ENCODE measurements around the gene ANKS1B. TPM values are rescaled to one million over a fixed set of nuclear protein-coding genes. Genes with fewer than 3 reads are reported as not detected.
"Not testable (repeated sequence)": the region's sequence is repeated elsewhere in the genome, so short reads cannot be mapped to it uniquely, and the experiment has no call there.

The ANKS1B gene
- total RNA-seq, 2 experiments from 2014 or later, result not detected

- no peak overlapping the region for H3K27ac Mint-ChIP-seq
- H3K4me3 Mint-ChIP-seq, result no peak overlapping the region
- H3K4me1 Mint-ChIP-seq, result no peaks in the 10 kb centered on the region
- DNase-seq, result no peak
- no peaks in the 10 kb centered on the region for H3K9me3 Mint-ChIP-seq
- no peaks in the 10 kb centered on the region for H3K27me3 Mint-ChIP-seq
- no peaks in the 10 kb centered on the region for H3K36me3 Mint-ChIP-seq
Observed at GRCh38 chr12:99609455-99610181, 375.1 kb downstream of the ANKS1B start.

DNA sequence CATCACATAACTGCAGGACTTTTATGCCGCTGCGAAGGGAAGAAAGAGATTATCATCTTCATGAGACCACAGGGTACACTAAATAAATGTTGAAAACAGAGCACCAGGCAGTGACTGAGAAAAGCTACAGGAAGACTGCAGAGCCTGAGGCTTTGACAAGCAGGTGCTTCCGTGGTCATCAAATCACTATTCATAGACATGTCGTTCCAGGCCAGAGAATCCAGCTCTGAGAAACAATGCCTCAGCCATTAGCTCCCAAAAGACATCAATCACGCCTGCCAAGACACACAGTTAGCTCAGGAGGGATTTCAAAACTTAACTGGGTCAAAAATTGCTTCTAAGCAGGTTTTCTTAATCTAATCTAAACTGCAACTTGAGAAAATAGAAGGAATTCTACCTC is 384.3 kb downstream of the ANKS1B start:
- no peaks in the 10 kb centered on the region for H3K36me3 Mint-ChIP-seq
- H3K9me3 Mint-ChIP-seq, result peaks cover 2% of the 10 kb centered on the region
- no peaks in the 10 kb centered on the region for H3K4me1 Mint-ChIP-seq
- no peaks in the 10 kb centered on the region for H3K27me3 Mint-ChIP-seq
- DNase-seq, result no peak
- H3K4me3 Mint-ChIP-seq, result no peak overlapping the region
- no peak overlapping the region for H3K27ac Mint-ChIP-seq

GRCh38 chr12:99598785-99599184 is 386.0 kb downstream of the ANKS1B start:
- Mint-ChIP-seq H3K27ac (no peak overlapping the region), H3K4me1 (no peaks in the 10 kb centered on the region), H3K27me3 (no peaks in the 10 kb centered on the region), H3K36me3 (no peaks in the 10 kb centered on the region), H3K4me3 (no peak overlapping the region), H3K9me3 (peaks cover 2% of the 10 kb centered on the region)
- no peak for DNase-seq

DNA sequence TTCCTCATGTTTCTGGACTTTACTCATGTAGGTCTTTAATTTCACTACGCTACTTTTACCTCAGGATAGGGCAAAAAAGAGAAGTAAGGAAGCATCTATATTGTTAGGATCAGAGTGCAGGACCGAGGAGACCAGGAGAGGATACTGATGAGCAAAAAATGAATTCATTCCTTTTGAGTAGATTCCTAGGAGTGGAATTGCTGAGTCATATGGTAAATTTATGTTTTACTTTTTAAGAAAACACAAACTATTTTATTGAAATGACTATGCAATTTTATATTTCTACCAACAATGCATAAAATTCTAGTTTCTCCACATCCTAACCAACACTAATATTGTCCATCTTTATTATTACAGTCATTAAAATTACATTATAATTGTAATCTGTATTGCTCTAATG is 388.0 kb downstream of the ANKS1B start:
- Mint-ChIP-seq H3K4me1 (no peaks in the 10 kb centered on the region), H3K27me3 (no peaks in the 10 kb centered on the region), H3K9me3 (peaks cover under 1% of the 10 kb centered on the region), H3K27ac (no peak overlapping the region), H3K36me3 (no peaks in the 10 kb centered on the region), H3K4me3 (no peak overlapping the region)
- DNase-seq, result no peak

DNA sequence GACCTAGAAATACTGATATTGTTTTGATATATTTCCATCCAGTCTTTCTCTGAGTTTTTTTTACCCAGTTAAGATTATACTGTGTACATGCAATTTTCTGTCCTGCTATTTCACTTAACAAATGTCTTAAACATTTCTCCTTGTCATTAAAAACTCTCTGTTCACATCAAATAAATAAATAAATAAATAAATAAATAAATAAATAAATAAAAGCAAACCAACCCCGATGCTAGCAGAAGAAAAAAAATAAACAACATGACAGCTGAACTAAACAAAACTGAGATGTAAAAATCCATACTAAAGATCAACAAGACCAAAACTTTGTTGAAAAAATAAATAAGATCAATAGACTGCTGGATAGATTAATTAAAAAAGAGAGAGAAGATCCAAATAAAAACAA is 407.6 kb downstream of the ANKS1B start:
- H3K9me3 Mint-ChIP-seq, H3K4me1 Mint-ChIP-seq, DNase-seq, H3K27ac Mint-ChIP-seq, H3K4me3 Mint-ChIP-seq, H3K27me3 Mint-ChIP-seq, H3K36me3 Mint-ChIP-seq: not testable (repeated sequence)

GRCh38 chr12:99573980-99574379 is 410.8 kb downstream of the ANKS1B start:
- H3K27ac Mint-ChIP-seq, result no peak overlapping the region
- no peak for DNase-seq

GRCh38 chr12:99567072-99567471 is 417.7 kb downstream of the ANKS1B start:
- Mint-ChIP-seq H3K4me1 (no peaks in the 10 kb centered on the region), H3K9me3 (no peaks in the 10 kb centered on the region), H3K27me3 (no peaks in the 10 kb centered on the region), H3K36me3 (no peaks in the 10 kb centered on the region), H3K27ac (no peak overlapping the region), H3K4me3 (no peak overlapping the region)
- no peak for DNase-seq

More at GRCh38 chr12:99573980-99574379, 410.8 kb downstream of the ANKS1B start:
- Mint-ChIP-seq H3K4me3 (no peak overlapping the region), H3K27me3 (no peaks in the 10 kb centered on the region), H3K36me3 (no peaks in the 10 kb centered on the region), H3K9me3 (peaks cover 5% of the 10 kb centered on the region), H3K4me1 (no peaks in the 10 kb centered on the region)

GRCh38 chr12:99558109-99558508 is 426.6 kb downstream of the ANKS1B start:
- no peaks in the 10 kb centered on the region for H3K36me3 Mint-ChIP-seq
- no peak overlapping the region for H3K4me3 Mint-ChIP-seq
- no peak overlapping the region for H3K27ac Mint-ChIP-seq
- no peaks in the 10 kb centered on the region for H3K27me3 Mint-ChIP-seq
- H3K9me3 Mint-ChIP-seq, result peaks cover 2% of the 10 kb centered on the region
- no peaks in the 10 kb centered on the region for H3K4me1 Mint-ChIP-seq
- no peak for DNase-seq

DNA sequence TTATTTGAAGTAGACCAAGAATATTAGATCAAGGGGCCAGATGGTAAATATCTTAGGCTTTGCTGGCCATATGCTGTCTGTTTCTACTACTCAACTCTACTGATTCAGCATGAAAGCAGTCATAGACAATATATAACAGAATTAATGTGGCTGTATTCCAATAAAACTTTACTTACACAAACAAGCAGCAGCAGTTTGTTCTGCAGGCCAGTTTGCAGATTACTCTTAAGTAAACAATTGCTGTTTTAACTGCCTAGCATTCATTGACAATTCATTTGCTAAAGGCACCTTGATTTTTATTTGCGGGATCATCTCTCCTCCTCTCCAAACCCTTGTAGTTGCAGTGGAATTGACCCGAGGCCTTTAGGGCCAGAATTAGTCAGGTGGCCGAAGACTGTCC is 431.3 kb downstream of the ANKS1B start:
- no peaks in the 10 kb centered on the region for H3K27me3 Mint-ChIP-seq
- H3K36me3 Mint-ChIP-seq, result no peaks in the 10 kb centered on the region
- DNase-seq, result no peak
- H3K27ac Mint-ChIP-seq, result no peak overlapping the region
- no peaks in the 10 kb centered on the region for H3K4me1 Mint-ChIP-seq
- no peak overlapping the region for H3K4me3 Mint-ChIP-seq
- peaks cover 2% of the 10 kb centered on the region for H3K9me3 Mint-ChIP-seq

- Mint-ChIP-seq H3K4me3 (no peak overlapping the region), H3K27ac (no peak overlapping the region), H3K27me3 (no peaks in the 10 kb centered on the region), H3K36me3 (no peaks in the 10 kb centered on the region), H3K4me1 (no peaks in the 10 kb centered on the region), H3K9me3 (peaks cover 1% of the 10 kb centered on the region)
- DNase-seq, result no peak
Observed at GRCh38 chr12:99552022-99552421, 432.7 kb downstream of the ANKS1B start.

GRCh38 chr12:99549651-99550050 is 435.1 kb downstream of the ANKS1B start:
- Mint-ChIP-seq H3K4me1 (no peaks in the 10 kb centered on the region), H3K4me3 (no peak overlapping the region), H3K36me3 (no peaks in the 10 kb centered on the region), H3K27me3 (no peaks in the 10 kb centered on the region), H3K27ac (no peak overlapping the region), H3K9me3 (no peaks in the 10 kb centered on the region)
- no peak for DNase-seq

- Mint-ChIP-seq H3K36me3 (no peaks in the 10 kb centered on the region), H3K27me3 (no peaks in the 10 kb centered on the region), H3K9me3 (no peaks in the 10 kb centered on the region), H3K4me1 (no peaks in the 10 kb centered on the region), H3K27ac (no peak overlapping the region), H3K4me3 (no peak overlapping the region)
- DNase-seq, result no peak
Observed at GRCh38 chr12:99549196-99549595, 435.5 kb downstream of the ANKS1B start.

- Mint-ChIP-seq H3K27me3 (no peaks in the 10 kb centered on the region), H3K4me1 (no peaks in the 10 kb centered on the region), H3K27ac (no peak overlapping the region), H3K9me3 (peaks cover 2% of the 10 kb centered on the region), H3K4me3 (no peak overlapping the region), H3K36me3 (no peaks in the 10 kb centered on the region)
- DNase-seq, result no peak
Observed at GRCh38 chr12:99544457-99544856, 440.3 kb downstream of the ANKS1B start.

- H3K4me1 Mint-ChIP-seq, result no peaks in the 10 kb centered on the region
- H3K27me3 Mint-ChIP-seq, result no peaks in the 10 kb centered on the region
- no peak overlapping the region for H3K27ac Mint-ChIP-seq
- H3K4me3 Mint-ChIP-seq, result no peak overlapping the region
- no peaks in the 10 kb centered on the region for H3K36me3 Mint-ChIP-seq
- no peak for DNase-seq
- no peaks in the 10 kb centered on the region for H3K9me3 Mint-ChIP-seq
Observed at GRCh38 chr12:99529966-99530365, 454.8 kb downstream of the ANKS1B start.

DNA sequence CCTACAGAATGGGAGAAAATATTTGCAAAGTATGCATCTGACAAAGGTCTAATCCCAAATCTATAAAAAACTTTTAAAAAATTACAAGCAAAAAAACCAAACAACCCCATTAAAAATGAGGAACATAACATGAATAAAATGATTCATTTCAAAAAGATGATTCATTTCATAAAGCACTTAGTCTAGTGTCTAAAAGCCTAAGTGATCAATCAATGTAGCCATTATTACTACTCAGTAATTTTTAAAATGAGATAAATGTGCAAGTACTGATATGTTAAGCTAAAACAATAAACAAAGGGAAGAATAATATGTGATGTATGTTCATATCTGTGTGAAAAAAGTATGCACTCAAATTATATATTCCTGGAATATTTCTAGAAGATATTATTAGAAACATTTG is 456.3 kb downstream of the ANKS1B start:
- no peaks in the 10 kb centered on the region for H3K27me3 Mint-ChIP-seq
- no peak overlapping the region for H3K4me3 Mint-ChIP-seq
- no peak overlapping the region for H3K27ac Mint-ChIP-seq
- H3K4me1 Mint-ChIP-seq, result no peaks in the 10 kb centered on the region
- H3K9me3 Mint-ChIP-seq, result peaks cover 4% of the 10 kb centered on the region
- H3K36me3 Mint-ChIP-seq, result no peaks in the 10 kb centered on the region
- DNase-seq, result no peak

DNA sequence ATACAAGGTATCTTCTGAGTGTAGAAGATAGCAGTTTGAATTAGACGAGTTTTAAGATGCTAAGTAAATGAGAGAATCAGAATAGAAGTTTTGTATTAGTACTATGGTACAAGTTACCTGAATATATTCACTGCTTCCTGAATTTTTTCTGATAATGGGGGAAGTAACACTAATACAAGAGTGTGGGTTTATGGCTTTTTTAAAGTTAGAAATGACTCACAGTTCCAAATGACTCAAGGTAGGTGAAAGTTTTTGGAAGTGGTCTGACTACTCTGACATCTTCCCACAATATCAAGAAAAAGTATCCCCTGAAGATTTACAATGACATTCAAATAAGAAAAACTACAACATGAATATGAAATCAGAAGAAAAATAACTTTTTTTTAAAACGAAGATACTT is 460.9 kb downstream of the ANKS1B start:
- H3K27ac Mint-ChIP-seq, result no peak overlapping the region
- no peaks in the 10 kb centered on the region for H3K27me3 Mint-ChIP-seq
- no peak for DNase-seq

More for the DNA sequence above, 460.9 kb downstream of the ANKS1B start:
- H3K4me3 Mint-ChIP-seq, result no peak overlapping the region
- peaks cover 6% of the 10 kb centered on the region for H3K9me3 Mint-ChIP-seq
- H3K36me3 Mint-ChIP-seq, result no peaks in the 10 kb centered on the region
- H3K4me1 Mint-ChIP-seq, result no peaks in the 10 kb centered on the region
